Mammary epithelial cell (primary cell): ENCODE measurements around the gene MORC3.
A peak's percentile ranks its signal among the peaks of the same experiment; 100 is the strongest.

ENCODE experiments used
- CTCF ChIP-seq, 2 donors: IDR thresholded peaks in 1 of 2; conservative IDR thresholded peaks in 1 of 2; 2 replicates each; pipeline ENCODE4 v1.5.1; 2011 to 2012; ENCODE audit warnings: inconsistent platforms in 2 of 2, low read length in 2 of 2, mild to moderate bottlenecking in 2 of 2, control low read depth in 1 of 2, low read depth in 1 of 2; ENCODE audit not compliant: insufficient read depth in 1 of 2; ENCODE audit errors: extremely low read depth in 1 of 2
- EZH2 ChIP-seq: IDR thresholded peaks from 2 replicates; pipeline ENCODE4 v1.6.1; 2012; ENCODE audit warnings: low read length, inconsistent platforms, borderline replicate concordance

GRCh38 chr21:36330904-36331303 is 10.9 kb downstream of the MORC3 start:
- peak; percentile 74 to 85 for TF ChIP-seq CTCF (conservative IDR thresholded peaks at IDR 0.05 in 1 of 2, IDR thresholded peaks at IDR 0.05 in 1 of 2; ENCODE audit: extremely low read depth in 1 of 2, insufficient read depth in 1 of 2, low read depth in 1 of 2, low read length in 2 of 2)
- TF ChIP-seq EZH2: no peak
